Calu3 (cell line): ENCODE results near the gene MMP20. TPM values are rescaled to one million over a fixed set of nuclear protein-coding genes. Genes with fewer than 3 reads are reported as not detected.

Experiments
- BruUV-seq: library from RNA; stranded (reverse); fragments of 400-500 nt; replicated peaks from 2 replicates; lab custom pipeline; 2021; lab: Mats Ljungman, UMichigan
- CTCF ChIA-PET: fragments of 300-600 bp; sonication (Branson Sonifier 250); formaldehyde crosslinking; loops from one replicate; lab custom pipeline; 2022; ENCODE audit warnings: antibody characterized with exemption; lab: Charles Lee
- DNase-seq: peaks from one replicate; pipeline ENCODE4 v3.0.0; 2022
- H3K27ac Mint-ChIP-seq: one replicate; pipeline ENCODE4 v1.8.0; 2022; ENCODE audit warnings: mixed read lengths; ENCODE audit not compliant: unreplicated experiment
- H3K27me3 Mint-ChIP-seq: one replicate; pipeline ENCODE4 v1.8.0; 2022; ENCODE audit warnings: mixed read lengths; ENCODE audit not compliant: unreplicated experiment
- H3K36me3 Mint-ChIP-seq: one replicate; pipeline ENCODE4 v1.8.0; 2022; ENCODE audit warnings: mild to moderate bottlenecking, moderate library complexity, mixed read lengths; ENCODE audit not compliant: insufficient read depth, unreplicated experiment
- H3K4me1 Mint-ChIP-seq: one replicate; pipeline ENCODE4 v1.8.0; 2022; ENCODE audit warnings: mild to moderate bottlenecking, low read depth, mixed read lengths; ENCODE audit not compliant: unreplicated experiment
- H3K4me3 Mint-ChIP-seq: one replicate; pipeline ENCODE4 v1.8.0; 2022; ENCODE audit warnings: mild to moderate bottlenecking, low read depth, moderate library complexity, mixed read lengths; ENCODE audit not compliant: unreplicated experiment
- H3K9me3 Mint-ChIP-seq: one replicate; pipeline ENCODE4 v1.8.0; 2022; ENCODE audit warnings: low read depth, mixed read lengths; ENCODE audit not compliant: unreplicated experiment
- intact Hi-C: fragments of 100-400 bp; cut with micrococcal nuclease; formaldehyde crosslinking; loops from one replicate; pipeline ENCODE4 v1.10.0; 2022; ENCODE audit not compliant: unreplicated experiment
- total RNA-seq: library from RNA; stranded (reverse); gene quantifications from 2 replicates; pipeline ENCODE4 v1.2.3, GENCODE V29; 2022
- TF ChIP-seq, protein P1 (sequence below): fragments of 200-600 bp; IDR thresholded peaks from one replicate; pipeline ENCODE4 v1.8.0; 2022; ENCODE audit warnings: antibody characterized with exemption; ENCODE audit not compliant: unreplicated experiment

MMP20 gene
- total RNA-seq, 1 experiment from 2014 or later, result not detected

GRCh38 chr11:102528618-102529017 lies 96.5 kb downstream of the MMP20 start:
- no peaks in the 10 kb centered on the region for H3K9me3 Mint-ChIP-seq
- no TSS peak for BruUV-seq
- intact Hi-C loops, result loop anchor here (5.0 kb wide), 1 partner anchor 84 kb away; no protein-coding TSS in a partner anchor
- H3K27me3 Mint-ChIP-seq, result no peaks in the 10 kb centered on the region
- H3K36me3 Mint-ChIP-seq, result no peaks in the 10 kb centered on the region
- H3K4me1 Mint-ChIP-seq, result peaks cover 20% of the 10 kb centered on the region
- TF ChIP-seq, protein P1, sequence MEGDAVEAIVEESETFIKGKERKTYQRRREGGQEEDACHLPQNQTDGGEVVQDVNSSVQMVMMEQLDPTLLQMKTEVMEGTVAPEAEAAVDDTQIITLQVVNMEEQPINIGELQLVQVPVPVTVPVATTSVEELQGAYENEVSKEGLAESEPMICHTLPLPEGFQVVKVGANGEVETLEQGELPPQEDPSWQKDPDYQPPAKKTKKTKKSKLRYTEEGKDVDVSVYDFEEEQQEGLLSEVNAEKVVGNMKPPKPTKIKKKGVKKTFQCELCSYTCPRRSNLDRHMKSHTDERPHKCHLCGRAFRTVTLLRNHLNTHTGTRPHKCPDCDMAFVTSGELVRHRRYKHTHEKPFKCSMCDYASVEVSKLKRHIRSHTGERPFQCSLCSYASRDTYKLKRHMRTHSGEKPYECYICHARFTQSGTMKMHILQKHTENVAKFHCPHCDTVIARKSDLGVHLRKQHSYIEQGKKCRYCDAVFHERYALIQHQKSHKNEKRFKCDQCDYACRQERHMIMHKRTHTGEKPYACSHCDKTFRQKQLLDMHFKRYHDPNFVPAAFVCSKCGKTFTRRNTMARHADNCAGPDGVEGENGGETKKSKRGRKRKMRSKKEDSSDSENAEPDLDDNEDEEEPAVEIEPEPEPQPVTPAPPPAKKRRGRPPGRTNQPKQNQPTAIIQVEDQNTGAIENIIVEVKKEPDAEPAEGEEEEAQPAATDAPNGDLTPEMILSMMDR, result no peak
- peak overlapping the region; percentile 39 for H3K27ac Mint-ChIP-seq
- no peak for DNase-seq
- peak overlapping the region; percentile 69 for H3K4me3 Mint-ChIP-seq
- CTCF ChIA-PET, result interaction anchor here (1.4 kb wide), 1 partner anchor 84 kb away, joined by 3 read pairs; no protein-coding TSS in a partner anchor

DNA sequence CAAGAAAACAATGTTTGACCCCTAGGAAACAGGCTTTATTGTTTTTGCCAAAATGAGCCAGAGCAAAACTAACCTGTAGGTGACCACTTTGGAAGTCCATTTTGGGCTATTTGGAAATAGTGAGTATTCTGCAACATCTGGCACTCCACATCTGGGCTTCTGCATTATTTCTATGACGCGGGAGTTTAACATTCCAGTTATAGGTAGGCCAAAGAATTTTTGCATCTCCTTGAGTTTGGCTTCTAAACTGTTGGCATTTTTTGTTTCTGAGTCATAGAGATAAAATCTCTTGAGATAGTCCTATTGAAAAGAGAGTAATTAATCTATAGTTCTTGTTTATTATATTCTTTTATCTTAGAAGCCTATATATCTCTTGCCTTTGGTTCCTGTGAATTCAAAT lies 97.4 kb downstream of the MMP20 start:
- no peak for DNase-seq
- CTCF ChIA-PET, result interaction anchor here (1.4 kb wide), 1 partner anchor 85 kb away, joined by 3 read pairs; no protein-coding TSS in a partner anchor
- TF ChIP-seq, protein P1, result no peak
- H3K27me3 Mint-ChIP-seq, result no peaks in the 10 kb centered on the region
- H3K4me3 Mint-ChIP-seq, result peak overlapping the region; percentile 69
- intact Hi-C loops, result loop anchor here (5.0 kb wide), 1 partner anchor 85 kb away; no protein-coding TSS in a partner anchor
- H3K4me1 Mint-ChIP-seq, result peaks cover 22% of the 10 kb centered on the region
- H3K36me3 Mint-ChIP-seq, result no peaks in the 10 kb centered on the region
- BruUV-seq, result no TSS peak
- H3K27ac Mint-ChIP-seq, result peak overlapping the region; percentile 39
- no peaks in the 10 kb centered on the region for H3K9me3 Mint-ChIP-seq

DNA sequence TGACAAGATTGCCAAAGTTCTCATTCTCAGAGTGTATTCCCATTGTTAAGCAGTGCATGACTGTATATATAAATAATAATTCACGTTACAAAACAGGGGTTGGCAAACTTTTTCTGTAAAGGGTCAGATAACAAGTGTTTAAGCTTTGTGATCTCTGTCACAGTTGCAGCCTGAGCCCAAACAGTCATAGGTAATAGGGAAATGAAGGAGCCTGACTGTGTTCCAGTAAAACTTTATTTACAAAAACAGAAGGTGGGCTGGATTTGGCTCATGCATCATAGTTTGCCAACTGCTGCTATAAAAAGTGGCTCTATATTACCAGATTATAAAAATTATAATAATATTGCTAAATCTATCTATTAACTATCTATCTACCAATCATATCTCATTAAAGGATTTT lies 98.1 kb downstream of the MMP20 start:
- intact Hi-C loops, result loop anchor here (5.0 kb wide), 1 partner anchor 85 kb away; no protein-coding TSS in a partner anchor
- CTCF ChIA-PET, result interaction anchor here (0.6 kb wide), 1 partner anchor 89 kb away, joined by 3 read pairs; no protein-coding TSS in a partner anchor
- H3K27me3 Mint-ChIP-seq, result no peaks in the 10 kb centered on the region
- no peaks in the 10 kb centered on the region for H3K9me3 Mint-ChIP-seq
- no peak overlapping the region for H3K27ac Mint-ChIP-seq
- no peak for DNase-seq
- H3K36me3 Mint-ChIP-seq, result no peaks in the 10 kb centered on the region
- peaks cover 27% of the 10 kb centered on the region for H3K4me1 Mint-ChIP-seq
- TF ChIP-seq, protein P1, result no peak
- BruUV-seq, result no TSS peak
- no peak overlapping the region for H3K4me3 Mint-ChIP-seq

Other genes with a start within 250 kb of the MMP20 start
- gene TMEM123, start 172.6 kb downstream of the MMP20 start, total RNA-seq, result 204 and 236 TPM in 2 replicates
- gene MMP7, start 94.6 kb downstream of the MMP20 start, total RNA-seq, result 95.5 and 171 TPM in 2 replicates
- gene MMP27, start 80.4 kb upstream of the MMP20 start, total RNA-seq, result not detected in 2 replicates
- gene MMP8, start 99.6 kb upstream of the MMP20 start, total RNA-seq, result not detected in 2 replicates
- not detected in 2 replicates for gene MMP10, start 155.3 kb upstream of the MMP20 start, total RNA-seq
- 30.4 and 33.5 TPM in 2 replicates for gene MMP1, start 172.8 kb upstream of the MMP20 start, total RNA-seq
- gene MMP3, start 218.3 kb upstream of the MMP20 start, total RNA-seq, result not detected in 2 replicates
- not detected in 2 replicates for gene MMP12, start 249.7 kb upstream of the MMP20 start, total RNA-seq